ENCODE data around the gene PYURF.

DNA sequence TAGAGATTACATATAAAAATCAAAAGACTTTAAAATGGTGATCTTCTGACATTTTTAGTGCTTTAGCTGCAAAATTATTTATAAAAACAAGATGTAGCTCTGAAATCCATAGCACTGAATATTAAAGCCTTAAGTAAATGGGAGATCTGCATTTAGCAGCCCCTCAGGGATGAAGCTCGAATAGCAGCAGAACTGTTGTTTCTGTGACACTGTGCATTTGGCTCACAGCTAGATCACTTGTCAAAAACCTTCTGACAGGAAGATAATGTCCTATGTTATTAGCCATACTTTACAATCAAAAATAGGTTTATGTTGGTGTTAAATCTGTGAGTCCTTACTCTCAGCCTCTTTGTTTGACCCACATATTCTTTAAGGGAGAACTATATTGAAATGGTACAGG, 14.1 kb upstream of the PYURF start:
- TF ChIP-seq, protein P1, sequence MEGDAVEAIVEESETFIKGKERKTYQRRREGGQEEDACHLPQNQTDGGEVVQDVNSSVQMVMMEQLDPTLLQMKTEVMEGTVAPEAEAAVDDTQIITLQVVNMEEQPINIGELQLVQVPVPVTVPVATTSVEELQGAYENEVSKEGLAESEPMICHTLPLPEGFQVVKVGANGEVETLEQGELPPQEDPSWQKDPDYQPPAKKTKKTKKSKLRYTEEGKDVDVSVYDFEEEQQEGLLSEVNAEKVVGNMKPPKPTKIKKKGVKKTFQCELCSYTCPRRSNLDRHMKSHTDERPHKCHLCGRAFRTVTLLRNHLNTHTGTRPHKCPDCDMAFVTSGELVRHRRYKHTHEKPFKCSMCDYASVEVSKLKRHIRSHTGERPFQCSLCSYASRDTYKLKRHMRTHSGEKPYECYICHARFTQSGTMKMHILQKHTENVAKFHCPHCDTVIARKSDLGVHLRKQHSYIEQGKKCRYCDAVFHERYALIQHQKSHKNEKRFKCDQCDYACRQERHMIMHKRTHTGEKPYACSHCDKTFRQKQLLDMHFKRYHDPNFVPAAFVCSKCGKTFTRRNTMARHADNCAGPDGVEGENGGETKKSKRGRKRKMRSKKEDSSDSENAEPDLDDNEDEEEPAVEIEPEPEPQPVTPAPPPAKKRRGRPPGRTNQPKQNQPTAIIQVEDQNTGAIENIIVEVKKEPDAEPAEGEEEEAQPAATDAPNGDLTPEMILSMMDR (conservative IDR thresholded peaks at IDR 0.05): no peak
- TF ChIP-seq ZFX (IDR thresholded peaks at IDR 0.05): no peak

All from C4-2B (cell line).